ENCODE data around the gene RASAL3.

DNA sequence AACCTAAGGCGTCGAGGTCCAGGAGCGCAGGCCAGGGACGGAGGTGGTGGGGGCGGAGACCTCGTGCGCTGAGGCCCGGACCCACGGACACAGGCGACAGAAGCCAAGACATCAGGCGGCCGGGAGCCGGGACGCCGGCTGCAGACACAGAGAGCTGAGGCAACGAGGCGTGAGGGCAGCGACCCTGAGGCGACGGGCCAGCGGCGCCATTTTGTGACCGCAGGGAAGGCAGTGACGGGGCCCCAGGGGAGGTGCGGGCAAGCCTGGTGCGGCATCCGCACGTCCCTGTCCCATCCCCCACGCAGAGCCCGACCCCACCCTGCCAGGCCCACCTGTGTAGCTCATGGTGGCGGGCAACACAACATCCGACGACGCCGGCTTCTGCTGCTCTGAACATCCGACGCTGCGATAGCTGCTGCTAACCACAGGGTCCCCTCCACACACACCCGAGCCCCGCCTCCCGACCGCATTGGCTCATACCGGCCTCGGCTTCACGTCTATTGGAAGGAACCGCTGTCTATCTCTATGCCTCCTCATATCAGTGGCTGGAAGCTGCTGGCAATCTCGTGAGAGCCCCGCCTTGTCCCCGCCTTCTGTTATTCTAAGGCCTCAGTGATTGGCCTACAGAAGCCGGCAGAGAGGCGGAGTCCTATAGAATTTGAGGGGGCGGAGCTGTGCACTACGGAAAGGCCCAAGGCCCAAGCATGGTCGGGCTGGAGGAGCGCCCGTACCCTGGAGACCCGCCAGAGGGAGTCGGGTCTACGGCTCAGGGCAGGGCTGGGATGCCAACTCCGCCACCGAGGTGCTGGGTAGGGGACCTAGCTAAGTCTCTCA, 45.5 kb downstream of the RASAL3 start, which contains the start of gene AKAP8L:
- TF ChIP-seq, protein P1, sequence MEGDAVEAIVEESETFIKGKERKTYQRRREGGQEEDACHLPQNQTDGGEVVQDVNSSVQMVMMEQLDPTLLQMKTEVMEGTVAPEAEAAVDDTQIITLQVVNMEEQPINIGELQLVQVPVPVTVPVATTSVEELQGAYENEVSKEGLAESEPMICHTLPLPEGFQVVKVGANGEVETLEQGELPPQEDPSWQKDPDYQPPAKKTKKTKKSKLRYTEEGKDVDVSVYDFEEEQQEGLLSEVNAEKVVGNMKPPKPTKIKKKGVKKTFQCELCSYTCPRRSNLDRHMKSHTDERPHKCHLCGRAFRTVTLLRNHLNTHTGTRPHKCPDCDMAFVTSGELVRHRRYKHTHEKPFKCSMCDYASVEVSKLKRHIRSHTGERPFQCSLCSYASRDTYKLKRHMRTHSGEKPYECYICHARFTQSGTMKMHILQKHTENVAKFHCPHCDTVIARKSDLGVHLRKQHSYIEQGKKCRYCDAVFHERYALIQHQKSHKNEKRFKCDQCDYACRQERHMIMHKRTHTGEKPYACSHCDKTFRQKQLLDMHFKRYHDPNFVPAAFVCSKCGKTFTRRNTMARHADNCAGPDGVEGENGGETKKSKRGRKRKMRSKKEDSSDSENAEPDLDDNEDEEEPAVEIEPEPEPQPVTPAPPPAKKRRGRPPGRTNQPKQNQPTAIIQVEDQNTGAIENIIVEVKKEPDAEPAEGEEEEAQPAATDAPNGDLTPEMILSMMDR (conservative IDR thresholded peaks at IDR 0.05; ENCODE audit: low read depth, low read length): peak; percentile 64
- no peak for TF ChIP-seq EZH2 (IDR thresholded peaks at IDR 0.05; ENCODE audit: low read length, unreplicated experiment)

Data from PC-3 (cell line).